ENCODE results near the gene SLC6A1.
"Not testable (repeated sequence)": the region's sequence is repeated elsewhere in the genome, so short reads cannot be mapped to it uniquely, and the experiment has no call there.

SLC6A1 gene

GRCh38 chr3:11024181-11024580 is 31.6 kb downstream of the SLC6A1 start:
- DNase-seq = no peak

DNA sequence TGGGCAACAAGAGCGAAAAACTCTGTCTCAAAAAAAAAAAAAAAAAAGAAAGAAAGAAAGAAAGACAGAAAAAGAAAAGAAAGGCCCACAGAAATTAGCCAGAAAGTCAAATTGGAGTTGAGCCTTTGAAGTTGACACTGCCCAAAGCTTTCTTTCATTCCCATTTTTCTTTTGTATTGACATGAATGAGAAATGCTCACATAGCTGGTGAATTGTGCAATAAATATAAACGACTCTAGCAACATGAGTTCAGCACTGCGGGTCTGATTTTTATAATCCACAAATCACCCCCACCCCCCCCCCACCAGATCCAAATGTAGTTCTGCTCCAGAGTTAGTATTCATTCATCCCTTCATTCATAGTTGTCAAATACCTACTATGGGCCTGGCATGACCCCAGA is 37.4 kb downstream of the SLC6A1 start:
- DNase-seq = no peak

DNA sequence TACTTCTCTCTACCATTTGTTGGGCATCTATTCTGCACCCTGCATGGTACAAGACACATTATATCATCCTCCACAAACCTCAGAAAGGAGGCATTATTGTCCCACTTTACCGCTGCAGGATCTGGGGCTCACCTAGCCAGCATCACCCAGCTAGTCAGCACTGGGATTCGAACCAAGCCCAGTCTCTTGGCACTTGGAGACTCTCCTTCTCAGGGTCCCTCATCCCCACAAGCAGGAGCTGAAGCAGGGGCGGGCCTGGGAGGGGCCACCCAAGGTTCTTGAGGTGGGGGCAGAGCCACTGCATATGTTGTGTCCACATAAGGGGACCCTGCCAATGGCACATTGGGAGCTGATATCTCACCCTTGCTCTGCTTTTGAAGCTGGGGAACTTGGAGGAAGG is 41.3 kb downstream of the SLC6A1 start:
- no peak for DNase-seq

GRCh38 chr3:11034309-11034985 is 41.9 kb downstream of the SLC6A1 start:
- DNase-seq = no peak

DNA sequence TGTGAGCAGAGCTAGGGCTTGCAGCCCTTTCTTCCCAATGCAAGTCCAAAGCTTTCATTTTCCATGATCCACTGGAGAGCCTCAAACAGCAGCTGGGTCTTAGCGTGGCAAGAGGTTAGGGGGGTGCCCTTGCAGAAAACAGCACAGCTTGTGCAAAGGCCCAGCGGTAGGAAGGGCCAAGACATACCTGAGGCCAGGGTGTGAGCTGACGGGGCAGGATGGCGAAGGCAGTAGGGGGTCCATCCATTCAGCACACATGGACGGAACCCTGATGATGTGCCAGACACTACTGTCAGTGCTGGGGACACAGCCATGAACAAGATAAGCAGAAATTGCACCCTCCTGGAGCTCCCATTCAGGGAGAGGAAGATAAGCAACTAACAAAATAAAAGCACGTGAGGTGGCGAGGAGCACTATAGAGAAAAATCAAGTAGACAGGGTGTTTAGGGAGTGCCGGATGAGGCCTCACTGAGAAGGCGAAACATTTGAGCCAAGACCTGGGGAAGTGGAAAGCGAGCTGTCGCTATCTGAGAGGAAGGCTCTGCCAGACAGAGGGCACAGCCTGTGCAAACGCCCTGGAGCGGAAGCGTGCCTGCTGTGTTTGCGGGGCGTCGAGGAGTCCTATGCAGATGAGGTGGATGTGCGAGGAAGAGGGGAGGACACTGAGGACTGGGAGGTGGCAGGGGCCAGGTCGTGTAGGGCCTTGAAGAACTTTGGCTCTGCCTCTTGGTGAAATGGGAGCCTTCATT is 43.4 kb downstream of the SLC6A1 start:
- no peak for DNase-seq

GRCh38 chr3:11037241-11037873 is 44.8 kb downstream of the SLC6A1 start:
- no peak for DNase-seq

DNA sequence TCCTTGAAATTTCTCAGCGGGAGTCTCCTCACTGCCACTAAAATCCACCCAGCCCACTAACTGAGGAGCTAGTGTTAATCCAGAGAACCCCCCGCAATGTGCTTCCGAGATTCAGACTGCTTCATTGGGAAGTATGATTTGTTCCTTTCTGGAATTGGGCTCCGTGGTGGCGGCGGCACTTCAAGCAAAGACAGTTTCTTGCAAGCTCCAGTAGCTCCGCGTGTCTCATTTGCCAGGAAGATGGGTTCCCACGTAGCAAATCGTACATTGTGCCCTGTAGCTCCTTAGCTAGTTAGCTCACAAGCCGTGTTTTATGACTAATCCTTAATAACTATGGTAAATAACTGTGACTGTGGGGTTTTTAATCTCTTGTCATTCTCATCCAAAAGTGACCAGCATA is 45.4 kb downstream of the SLC6A1 start:
- no peak for DNase-seq

DNA sequence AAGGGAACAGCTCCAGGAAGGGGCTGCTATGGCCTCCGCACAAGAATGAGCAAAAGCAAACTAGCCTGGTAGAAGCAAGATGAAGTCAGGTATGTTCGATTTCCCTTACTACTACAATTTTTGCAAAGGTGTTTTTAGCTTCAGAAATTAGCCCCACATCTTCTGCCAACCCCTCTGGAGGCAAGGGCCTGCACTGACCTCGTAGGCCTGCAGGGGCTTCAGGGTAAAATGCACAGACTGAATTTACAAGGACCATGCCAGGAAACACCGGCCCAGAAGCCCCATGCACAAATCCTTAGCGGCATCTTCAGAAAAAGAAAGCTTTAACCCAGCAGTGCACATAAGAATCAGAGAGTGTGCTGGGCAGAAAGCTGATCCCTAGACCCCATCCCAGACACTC is 53.0 kb downstream of the SLC6A1 start:
- DNase-seq = no peak

- DNase-seq = no peak
Measured at GRCh38 chr3:11047500-11047899, 55.0 kb downstream of the SLC6A1 start.

GRCh38 chr3:11050666-11051323 is 58.2 kb downstream of the SLC6A1 start:
- no peak for DNase-seq

- no peak for DNase-seq
Measured at GRCh38 chr3:11053926-11054503, 61.5 kb downstream of the SLC6A1 start.

GRCh38 chr3:11054739-11055438 is 62.3 kb downstream of the SLC6A1 start:
- no peak for DNase-seq

- no peak for DNase-seq
Measured at GRCh38 chr3:11055496-11055895, 62.9 kb downstream of the SLC6A1 start.

- no peak for DNase-seq
Measured at GRCh38 chr3:11056531-11057050, 64.0 kb downstream of the SLC6A1 start.

DNA sequence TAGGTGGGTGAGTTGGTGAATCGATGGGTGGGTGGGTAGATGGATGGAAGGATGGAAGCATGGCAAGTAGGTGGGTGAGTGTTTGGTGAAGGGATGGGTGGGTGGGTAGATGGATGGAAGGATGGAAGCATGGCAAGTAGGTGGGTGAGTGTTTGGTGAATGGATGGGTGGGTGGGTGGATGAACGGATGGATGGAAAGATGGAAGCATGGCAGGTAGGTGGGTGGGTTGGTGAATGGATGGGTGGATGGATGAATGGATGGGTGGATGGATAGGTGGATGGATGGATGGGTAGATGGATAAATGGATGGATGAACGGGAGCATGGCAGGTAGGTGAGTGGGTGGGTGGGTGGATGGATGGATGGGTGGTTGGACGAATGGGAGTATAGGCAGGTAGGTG is 65.1 kb downstream of the SLC6A1 start:
- DNase-seq = no peak

DNA sequence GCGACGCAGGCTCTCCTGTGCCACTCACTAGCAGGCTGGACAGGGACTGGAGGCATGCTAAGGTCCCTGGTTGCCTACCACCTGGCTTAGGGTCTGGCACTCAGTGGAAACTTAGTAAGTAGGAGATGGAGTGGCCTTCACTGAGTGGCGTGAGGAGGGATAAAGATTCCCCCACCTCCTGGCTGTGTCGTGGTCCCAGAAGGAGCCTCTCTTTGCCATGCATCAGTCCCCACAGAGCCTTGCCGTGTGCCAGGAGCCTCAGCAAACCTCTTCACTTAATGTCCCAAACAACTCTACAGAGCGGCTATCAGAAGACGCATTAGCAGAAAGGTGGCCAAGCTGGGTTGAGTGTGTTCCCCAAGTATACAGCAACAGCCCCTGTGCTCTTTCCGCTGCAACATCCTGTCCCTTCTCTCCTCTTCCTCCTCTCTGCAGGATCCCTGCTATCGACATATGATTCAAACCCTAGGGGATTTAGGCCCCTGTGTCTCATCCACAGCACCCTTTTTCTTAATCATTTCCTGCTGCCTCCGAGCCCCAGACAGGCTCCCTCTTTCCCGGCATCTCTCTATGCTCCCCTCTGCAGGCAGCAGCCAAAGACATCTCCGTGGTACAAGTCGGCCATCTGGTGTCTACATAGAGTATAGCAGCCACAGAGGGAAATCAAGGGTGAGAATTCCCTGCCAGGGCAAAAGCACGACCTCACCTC is 66.7 kb downstream of the SLC6A1 start:
- DNase-seq = no peak

- no peak for DNase-seq
Measured at GRCh38 chr3:11059799-11060115, 67.2 kb downstream of the SLC6A1 start.

DNA sequence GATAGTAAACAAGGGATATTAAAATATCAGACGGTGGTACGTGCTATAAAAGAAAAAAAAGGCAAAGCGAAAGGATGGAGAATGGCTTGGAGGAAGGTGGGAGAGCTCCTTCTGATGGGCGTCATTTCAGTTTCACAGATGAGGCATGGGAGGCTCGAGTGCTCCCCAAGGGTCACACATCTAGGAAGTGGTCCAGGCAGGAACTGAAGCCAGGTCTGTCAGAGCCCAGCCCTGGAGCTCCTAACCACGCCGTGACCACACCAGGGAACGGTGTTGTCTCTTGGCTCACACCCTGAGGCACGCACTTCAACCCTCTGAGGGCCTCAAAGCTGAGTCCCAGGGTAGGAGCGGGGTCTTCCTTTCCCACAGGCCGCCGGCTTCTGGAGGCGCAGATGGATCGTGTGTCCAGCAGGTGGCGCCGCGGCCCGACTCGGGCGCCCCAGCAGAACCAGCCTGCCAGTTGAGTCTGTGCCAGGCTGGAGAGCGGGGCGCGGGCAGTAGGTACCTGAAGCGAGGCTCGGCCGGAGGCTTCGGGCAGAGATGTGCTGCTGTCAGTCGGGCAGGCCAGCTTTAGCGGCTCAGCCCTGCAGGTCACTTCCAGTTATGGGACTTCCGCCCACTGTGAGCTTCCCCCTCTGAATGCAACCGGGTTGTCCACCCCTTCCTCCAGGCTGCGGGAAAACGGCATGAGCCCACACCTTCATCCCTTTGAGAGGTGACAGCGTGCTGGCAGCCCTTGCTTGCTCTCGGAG is 68.1 kb downstream of the SLC6A1 start:
- DNase-seq = peak in 3 of 6 experiments; percentile 1 to 8 (median 4)

DNA sequence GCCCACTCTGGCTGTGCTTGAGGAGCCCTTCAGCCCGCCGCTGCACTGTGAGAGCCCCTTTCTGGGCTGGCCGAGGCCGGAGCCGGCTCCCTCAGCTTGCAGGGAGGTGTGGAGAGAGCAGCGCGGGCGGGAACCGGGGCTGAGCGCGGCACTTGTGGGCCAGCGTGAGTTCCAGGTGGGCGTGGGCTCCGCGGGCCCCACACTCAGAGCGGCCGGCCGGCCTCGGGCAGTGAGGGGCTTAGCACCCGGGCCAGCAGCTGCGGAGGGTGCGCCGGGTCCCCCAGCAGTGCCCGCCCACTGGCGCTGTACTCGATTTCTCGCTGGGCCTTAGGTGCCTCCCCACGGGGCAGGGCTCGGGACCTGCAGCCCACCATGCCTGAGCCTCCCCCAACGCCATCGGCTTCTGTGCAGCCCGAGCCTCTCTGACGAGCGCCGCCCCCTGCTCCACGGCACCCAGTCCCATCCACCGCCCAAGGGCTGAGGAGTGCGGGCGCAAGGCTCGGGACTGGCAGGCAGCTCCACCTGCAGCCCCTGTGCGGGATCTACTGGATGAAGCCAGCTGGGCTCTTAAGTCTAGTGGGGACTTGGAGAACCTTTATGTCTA is 68.8 kb downstream of the SLC6A1 start:
- DNase-seq = not testable (repeated sequence)

DNA sequence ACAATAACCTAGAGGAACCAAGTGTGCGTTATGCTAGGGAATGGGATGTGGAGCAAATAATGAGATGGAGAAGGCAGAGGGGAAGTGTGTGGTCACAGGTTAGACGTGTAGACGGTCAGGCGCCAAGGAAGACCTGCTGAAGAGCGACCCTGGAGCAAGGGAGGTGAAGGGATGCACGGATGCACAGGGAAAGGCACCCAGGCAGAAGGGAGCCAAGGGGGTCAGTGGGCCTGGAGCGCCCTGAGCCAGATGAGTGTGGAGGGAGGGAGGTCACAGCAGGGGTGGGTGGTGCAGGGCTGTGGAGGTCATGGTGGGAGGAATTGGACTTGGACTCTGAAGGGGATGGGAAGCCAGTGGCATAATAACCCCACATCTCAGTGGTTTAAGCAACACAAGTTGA is 70.2 kb downstream of the SLC6A1 start:
- DNase-seq = no peak

Data from stimulated activated naive CD4-positive, alpha-beta T cell (primary cell).